ACHN (cell line): Measurements from ENCODE around the gene DRAP1.

Experiments used
- DNase-seq: peaks from one replicate; pipeline ENCODE4 v3.0.0-alpha.2; 2015
- in situ Hi-C: cut with HindIII; loops from 2 replicates; pipeline ENCODE4 v1.10.0; 2017; ENCODE audit warnings: low sequenced_read_pairs, low pct_ligation_motif_present, low pct_unique_long_range_greater_than_20kb

Gene DRAP1

GRCh38 chr11:65899356-65900124, 19.7 kb upstream of the DRAP1 start:
- in situ Hi-C loops = no loop called here
- DNase-seq = peak; percentile 81

GRCh38 chr11:65900125-65900898, 18.9 kb upstream of the DRAP1 start, which contains the start of gene FOSL1:
FOSL1 (minus strand) TSS chr11:65900388; CDS start chr11:65900339, 49 bp downstream.
- in situ Hi-C loops = no loop called here
- peak; percentile 94 for DNase-seq

- in situ Hi-C loops = no loop called here
These were observed 18.4 kb upstream of the DRAP1 start for GRCh38 chr11:65900899-65901180.

GRCh38 chr11:65903068-65903481, 16.2 kb upstream of the DRAP1 start:
- in situ Hi-C loops = no loop called here
- peak; percentile 93 for DNase-seq

More at GRCh38 chr11:65900899-65901180, 18.4 kb upstream of the DRAP1 start:
- DNase-seq = no peak

GRCh38 chr11:65903715-65904114, 15.5 kb upstream of the DRAP1 start:
- in situ Hi-C loops = no loop called here

GRCh38 chr11:65906602-65907001, 12.6 kb upstream of the DRAP1 start:
- DNase-seq = no peak
- in situ Hi-C loops = no loop called here

More at GRCh38 chr11:65903715-65904114, 15.5 kb upstream of the DRAP1 start:
- no peak for DNase-seq

GRCh38 chr11:65907878-65908277, 11.3 kb upstream of the DRAP1 start:
- DNase-seq = no peak
- in situ Hi-C loops = no loop called here

- peak; percentile 87 for DNase-seq
- in situ Hi-C loops = no loop called here
These were observed 7.3 kb upstream of the DRAP1 start for GRCh38 chr11:65911682-65912568.

GRCh38 chr11:65912845-65913244, 6.4 kb upstream of the DRAP1 start:
- DNase-seq = peak; percentile 44
- in situ Hi-C loops = no loop called here

GRCh38 chr11:65915101-65915820, 4.0 kb upstream of the DRAP1 start:
- in situ Hi-C loops = no loop called here
- peak; percentile 57 for DNase-seq

GRCh38 chr11:65915821-65916251, 3.4 kb upstream of the DRAP1 start:
- peak; percentile 97 for DNase-seq
- in situ Hi-C loops = no loop called here

- DNase-seq = no peak
- in situ Hi-C loops = no loop called here
These were observed 2.8 kb upstream of the DRAP1 start for GRCh38 chr11:65916391-65916790.

GRCh38 chr11:65917077-65917433, 2.2 kb upstream of the DRAP1 start:
- in situ Hi-C loops = no loop called here

GRCh38 chr11:65917434-65918210, 1.6 kb upstream of the DRAP1 start:
- DNase-seq = no peak
- in situ Hi-C loops = no loop called here

More at GRCh38 chr11:65917077-65917433, 2.2 kb upstream of the DRAP1 start:
- no peak for DNase-seq

GRCh38 chr11:65918211-65919140, 750 bp upstream of the DRAP1 start, which contains the start of gene C11orf68:
C11orf68 (minus strand) TSS chr11:65919062; CDS start chr11:65919031, 31 bp downstream.
- in situ Hi-C loops = no loop called here
- DNase-seq = peak; percentile 16

GRCh38 chr11:65919573-65920371, 546 bp downstream of the DRAP1 start:
- DNase-seq = peak; percentile 9
- in situ Hi-C loops = no loop called here
